GM12872 (cell line): ENCODE measurements around the gene TIMMDC1.

Source experiments
- TF ChIP-seq, protein P1 (sequence below): IDR thresholded peaks from 3 replicates; pipeline ENCODE4 v1.5.1; 2011; ENCODE audit warnings: low read depth, mild to moderate bottlenecking, low read length, moderate library complexity; ENCODE audit not compliant: insufficient read depth

TIMMDC1 gene

DNA sequence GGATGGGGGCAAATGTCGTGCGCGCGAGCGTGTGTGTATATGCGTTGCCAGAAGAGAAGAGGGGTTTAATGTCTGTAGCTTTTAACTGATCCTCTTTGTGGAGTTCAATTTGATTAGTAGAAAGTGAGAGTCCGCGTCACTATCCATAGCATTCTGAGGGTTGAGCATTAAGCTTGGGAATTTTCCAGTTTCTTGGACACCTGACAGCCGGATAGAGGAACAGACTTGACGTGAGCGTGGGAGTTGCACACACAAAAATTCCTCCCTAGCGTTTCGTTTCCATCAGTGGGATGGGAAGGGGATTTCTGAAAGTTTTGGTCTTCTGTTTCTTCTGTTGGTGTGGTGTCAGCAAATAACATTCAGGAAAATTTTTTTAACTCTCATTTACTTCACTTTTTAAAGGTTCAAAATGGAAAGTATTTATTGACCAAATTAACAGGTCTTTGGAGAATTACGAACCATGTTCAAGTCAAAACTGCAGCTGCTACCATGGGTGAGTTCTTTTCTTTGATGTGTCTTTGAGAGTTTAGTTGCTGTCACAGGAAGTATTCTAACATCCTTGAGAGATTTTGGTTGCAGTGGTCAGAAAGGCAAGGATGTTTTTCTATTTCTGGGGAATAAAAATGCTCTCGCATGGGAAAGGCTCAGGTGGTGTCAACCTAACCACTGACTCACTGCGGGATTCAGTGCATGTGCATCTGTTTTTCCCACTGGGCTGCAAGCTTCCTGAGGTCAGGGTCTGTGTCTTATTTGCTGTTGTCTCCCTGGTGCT lies 28.7 kb upstream of the TIMMDC1 start:
- TF ChIP-seq, protein P1, sequence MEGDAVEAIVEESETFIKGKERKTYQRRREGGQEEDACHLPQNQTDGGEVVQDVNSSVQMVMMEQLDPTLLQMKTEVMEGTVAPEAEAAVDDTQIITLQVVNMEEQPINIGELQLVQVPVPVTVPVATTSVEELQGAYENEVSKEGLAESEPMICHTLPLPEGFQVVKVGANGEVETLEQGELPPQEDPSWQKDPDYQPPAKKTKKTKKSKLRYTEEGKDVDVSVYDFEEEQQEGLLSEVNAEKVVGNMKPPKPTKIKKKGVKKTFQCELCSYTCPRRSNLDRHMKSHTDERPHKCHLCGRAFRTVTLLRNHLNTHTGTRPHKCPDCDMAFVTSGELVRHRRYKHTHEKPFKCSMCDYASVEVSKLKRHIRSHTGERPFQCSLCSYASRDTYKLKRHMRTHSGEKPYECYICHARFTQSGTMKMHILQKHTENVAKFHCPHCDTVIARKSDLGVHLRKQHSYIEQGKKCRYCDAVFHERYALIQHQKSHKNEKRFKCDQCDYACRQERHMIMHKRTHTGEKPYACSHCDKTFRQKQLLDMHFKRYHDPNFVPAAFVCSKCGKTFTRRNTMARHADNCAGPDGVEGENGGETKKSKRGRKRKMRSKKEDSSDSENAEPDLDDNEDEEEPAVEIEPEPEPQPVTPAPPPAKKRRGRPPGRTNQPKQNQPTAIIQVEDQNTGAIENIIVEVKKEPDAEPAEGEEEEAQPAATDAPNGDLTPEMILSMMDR, result no peak

DNA sequence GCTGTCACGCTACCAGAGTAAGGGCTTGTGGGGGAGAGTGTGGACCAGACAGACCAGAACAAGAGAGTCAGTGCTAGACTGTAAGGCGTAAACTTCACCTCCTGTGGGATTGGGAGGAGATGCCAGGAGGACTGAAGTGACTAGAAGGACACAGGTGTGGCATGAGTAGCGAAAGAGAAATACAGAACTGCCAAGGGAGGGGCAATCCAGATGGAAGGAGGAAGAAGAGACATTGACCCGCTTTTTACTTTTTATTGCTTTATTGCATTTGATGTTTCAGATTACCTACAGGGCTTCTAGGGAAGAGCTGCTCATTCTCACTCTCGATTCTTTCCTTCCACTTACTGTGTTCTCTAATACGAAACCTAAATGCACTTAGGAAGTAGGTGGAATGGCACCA lies 27.5 kb upstream of the TIMMDC1 start:
- TF ChIP-seq, protein P1, result no peak

DNA sequence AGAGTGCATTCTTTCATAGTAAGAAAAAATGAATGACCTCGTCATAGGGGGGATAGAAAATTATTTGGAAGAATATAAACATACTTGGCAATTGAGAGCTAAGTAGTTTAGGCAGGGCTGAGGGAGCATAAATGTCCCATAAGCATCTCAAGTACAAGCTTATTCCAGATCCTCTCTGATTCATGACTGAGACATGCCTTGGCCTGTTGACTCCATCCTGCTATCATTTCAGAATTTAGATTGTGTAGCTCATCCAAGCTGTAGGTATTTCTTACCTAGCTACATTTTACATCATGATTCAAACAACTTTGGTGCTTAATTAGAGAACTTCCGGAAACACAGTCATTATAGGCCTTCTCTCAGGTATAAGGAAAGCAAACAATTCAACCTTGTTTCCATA lies 17.3 kb upstream of the TIMMDC1 start:
- TF ChIP-seq, protein P1, result no peak

DNA sequence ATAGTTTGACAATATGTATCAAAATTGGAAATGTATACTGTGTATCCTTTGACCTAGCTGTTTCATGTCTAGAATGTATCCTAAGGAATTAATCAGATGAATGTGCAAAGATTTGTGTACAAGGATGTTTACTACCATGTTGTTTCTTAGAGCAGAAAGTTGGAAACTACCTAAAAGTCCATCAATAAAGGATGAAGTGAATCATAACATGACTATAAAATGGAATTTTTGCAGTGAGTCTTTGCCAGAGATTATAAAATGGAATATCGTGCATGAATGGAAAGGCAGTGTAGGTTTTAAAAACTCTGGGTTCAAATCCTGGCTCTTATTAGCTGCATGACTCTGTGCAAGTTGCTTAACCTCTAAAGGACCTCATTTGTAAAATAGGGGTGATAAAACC lies 15.2 kb upstream of the TIMMDC1 start:
- TF ChIP-seq, protein P1, result no peak

DNA sequence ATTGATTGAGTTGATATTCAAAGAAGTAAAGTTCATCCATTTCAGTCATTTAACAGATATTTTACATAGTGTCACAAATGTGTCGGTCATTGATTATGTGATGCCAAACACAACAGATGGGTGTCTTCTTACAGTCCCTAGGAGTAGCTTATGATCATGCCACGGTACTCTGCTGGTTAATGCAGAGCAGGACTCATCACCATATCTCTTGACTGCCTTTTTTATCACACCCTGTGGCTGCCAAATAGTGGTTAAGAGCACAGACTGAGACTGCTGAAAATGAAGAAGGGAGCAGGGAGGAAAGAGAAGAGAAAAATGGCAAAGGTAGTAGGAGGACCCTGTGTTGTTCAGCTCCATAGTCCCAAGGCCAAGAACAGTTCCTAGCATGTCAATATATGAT lies 12.8 kb upstream of the TIMMDC1 start:
- TF ChIP-seq, protein P1, result no peak

GRCh38 chr3:119490153-119490552 lies 8.2 kb upstream of the TIMMDC1 start:
- TF ChIP-seq, protein P1, result no peak

GRCh38 chr3:119492128-119492527 lies 6.2 kb upstream of the TIMMDC1 start:
- TF ChIP-seq, protein P1, result no peak

- TF ChIP-seq, protein P1, result no peak
Observed at GRCh38 chr3:119492810-119493209, 5.5 kb upstream of the TIMMDC1 start.
